ENCODE data around the gene HTR1D. TPM values are rescaled to one million over a fixed set of nuclear protein-coding genes. Genes with fewer than 3 reads are reported as not detected.

HTR1D gene
- total and polyA plus RNA-seq, 2 donors (not counting 3 experiments of a cell fraction or from before 2014, with no cell fraction given), result 1.5 to 1.9 TPM

DNA sequence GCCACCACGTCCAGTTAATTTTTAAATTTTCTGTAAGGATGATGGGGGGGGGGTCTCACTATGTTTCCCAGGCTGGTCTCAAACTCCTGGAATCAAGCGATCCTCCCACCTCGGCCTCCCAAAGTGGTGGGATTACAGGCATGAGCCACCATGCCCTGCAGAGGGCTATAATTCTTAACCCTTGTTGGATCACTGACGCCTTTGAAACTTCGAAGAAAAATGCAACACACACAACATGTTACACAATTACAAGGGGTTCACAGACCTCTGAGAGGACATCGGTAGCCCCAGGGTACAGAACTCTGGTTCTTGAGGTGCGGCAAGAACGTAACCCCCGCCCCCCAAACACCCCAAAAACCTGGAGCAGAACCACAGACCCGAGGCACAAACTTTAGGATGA lies 40.3 kb downstream of the HTR1D start:
- no peaks in the 10 kb centered on the region for H3K36me3 ChIP-seq (ENCODE audit: control insufficient read depth in 2 of 2, extremely low read depth in 1 of 2, insufficient read depth in 2 of 2, low read length in 2 of 2)
- peak overlapping the region; percentile 77 for H3K27ac ChIP-seq (ENCODE audit: insufficient read depth, low read depth, low read length)
- peak overlapping the region; percentile 85 for H3K9ac ChIP-seq (replicated peaks; ENCODE audit: extremely low read depth, insufficient read depth, low read length)
- TF ChIP-seq GATA2 (IDR thresholded peaks at IDR 0.05; ENCODE audit: insufficient read depth, insufficient read length, low read depth, low read length) (no peak), EZH2 (IDR thresholded peaks at IDR 0.05; ENCODE audit: borderline replicate concordance, low read depth, low read length, severe bottlenecking) (no peak), FOS (IDR thresholded peaks at IDR 0.05; ENCODE audit: borderline replicate concordance, insufficient read depth, low read length) (no peak), POLR2AphosphoS5 (IDR thresholded peaks at IDR 0.05; ENCODE audit: insufficient read depth, low read depth, low read length) (no peak), CTCF (IDR thresholded peaks at IDR 0.05; ENCODE audit: extremely low read depth in 1 of 2, insufficient read depth in 1 of 2, low read depth in 1 of 2, low read length in 2 of 2) (no peak), JUN (IDR thresholded peaks at IDR 0.05; ENCODE audit: borderline replicate concordance, insufficient read depth, insufficient read length, low read depth) (no peak), MAX (IDR thresholded peaks at IDR 0.05; ENCODE audit: insufficient read depth, insufficient read length) (no peak), MYC (IDR thresholded peaks at IDR 0.05; ENCODE audit: low read depth, low read length) (no peak)
- no peaks in the 10 kb centered on the region for H4K20me1 ChIP-seq (replicated peaks; ENCODE audit: control insufficient read depth, extremely low read depth, insufficient read depth, low read length)
- peak; percentile 56 for FAIRE-seq
- TSS peak; percentile 60 for BruUV-seq (replicated peaks)
- H3K9me1 ChIP-seq (replicated peaks; ENCODE audit: control insufficient read depth, extremely low read depth, insufficient read depth, low read length), result no peaks in the 10 kb centered on the region
- no peak for DNase-seq (ENCODE audit: low read depth, low spot score)
- H2AFZ ChIP-seq (ENCODE audit: low read depth, low read length), result peak overlapping the region; percentile 79
- no peaks in the 10 kb centered on the region for H3K27me3 ChIP-seq (ENCODE audit: control insufficient read depth in 2 of 2, insufficient read depth in 2 of 2, low read length in 2 of 2)
- intact Hi-C loops (cut with micrococcal nuclease), result loop anchor here (1.0 kb wide), 1 partner anchor 9 kb away; the partner anchor contains the start of gene LUZP1
- H3K4me3 ChIP-seq (replicated peaks in 1 of 3; ENCODE audit: insufficient read depth in 1 of 3, low read depth in 1 of 3, low read length in 3 of 3), result peak overlapping the region; percentile 23 to 57 (median 50)
- H3K4me2 ChIP-seq (ENCODE audit: insufficient read depth, low read length), result peak overlapping the region; percentile 75
- POLR2A ChIA-PET, result interaction anchor here (0.7 to 1.3 kb wide), 4 partner anchors 8 to 77 kb away, joined by 3 to 13 read pairs (median 5); no protein-coding TSS in a partner anchor
- H3K79me2 ChIP-seq (ENCODE audit: control insufficient read depth, insufficient read depth, low read length), result no peaks in the 10 kb centered on the region
- H3K9me3 ChIP-seq (replicated peaks; ENCODE audit: control insufficient read depth, insufficient read depth, low read length), result no peaks in the 10 kb centered on the region
- H3K4me1 ChIP-seq (ENCODE audit: control insufficient read depth, extremely low read depth, insufficient read depth, low read length), result peaks cover 15% of the 10 kb centered on the region
- CTCF ChIA-PET, result interaction anchor here (0.8 to 4.2 kb wide), 8 partner anchors 8 to 200 kb away, joined by 3 to 65 read pairs (median 7); partner anchors contain the start of gene LUZP1
- dilution Hi-C loops (cut with MboI; ENCODE audit: extremely low pct_ligation_motif_present, low sequenced_read_pairs), result no loop called here

Measured in endothelial cell of umbilical vein (primary cell).